NCI-H146 treated with DMSO at 0.1 percent for 48 hours (cell line): ENCODE results near the gene ELL3.
"Not testable (repeated sequence)": the region's sequence is repeated elsewhere in the genome, so short reads cannot be mapped to it uniquely, and the experiment has no call there.

ENCODE experiments used
- DNase-seq: peaks from one replicate; lab custom pipeline; 2025; ENCODE audit not compliant: unreplicated experiment; lab: John Stamatoyannopoulos, UW

ELL3 gene

GRCh38 chr15:43728053-43728725, 48.6 kb downstream of the ELL3 start:
- not testable (repeated sequence) for DNase-seq

- not testable (repeated sequence) for DNase-seq
Measured at GRCh38 chr15:43726306-43726705, 50.5 kb downstream of the ELL3 start.

- no peak for DNase-seq
Measured at GRCh38 chr15:43723151-43723550, 53.6 kb downstream of the ELL3 start.
